Stimulated activated CD8-positive, alpha-beta memory T cell treated with anti-CD3 and anti-CD28 coated beads, Interleukin-2, amount 100 ng/mL, for 48 hours (primary cell): ENCODE data around the gene ITPK1.

Source experiments
- DNase-seq, 2 donors: peaks; one replicate each; pipeline ENCODE4 v3.0.0-alpha.2; 2020; ENCODE audit warnings: low read depth in 2 of 2

The ITPK1 gene

DNA sequence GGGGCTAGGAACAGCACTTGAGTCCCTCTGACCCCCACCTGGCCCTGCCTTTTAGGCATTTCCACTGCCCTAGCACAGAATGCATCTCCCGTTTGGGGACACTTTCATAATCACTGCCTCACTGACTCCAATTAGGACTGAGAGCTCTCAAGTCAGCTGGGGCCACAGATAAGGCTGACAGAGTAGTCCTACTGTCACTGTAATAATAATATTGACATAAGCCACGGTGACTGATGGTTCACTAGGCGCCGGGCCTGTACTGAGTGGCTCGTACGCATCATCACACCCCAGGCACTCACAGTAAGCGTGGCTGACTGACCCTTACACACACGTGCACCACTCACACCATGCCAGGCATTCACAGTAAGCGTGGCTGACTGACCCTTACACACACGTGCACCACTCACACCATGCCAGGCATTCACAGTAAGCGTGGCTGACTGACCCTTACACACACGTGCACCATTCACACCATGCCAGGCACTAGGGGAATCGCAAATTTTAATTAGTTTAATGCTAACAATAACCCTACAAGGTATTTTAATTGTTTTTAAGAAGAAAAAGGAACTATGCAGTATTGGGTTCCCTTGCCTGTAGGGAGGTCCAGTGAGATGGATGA is 105.1 kb downstream of the ITPK1 start:
- DNase-seq: no peak

- DNase-seq: no peak
These were observed 105.6 kb downstream of the ITPK1 start for GRCh38 chr14:93010130-93010499.

DNA sequence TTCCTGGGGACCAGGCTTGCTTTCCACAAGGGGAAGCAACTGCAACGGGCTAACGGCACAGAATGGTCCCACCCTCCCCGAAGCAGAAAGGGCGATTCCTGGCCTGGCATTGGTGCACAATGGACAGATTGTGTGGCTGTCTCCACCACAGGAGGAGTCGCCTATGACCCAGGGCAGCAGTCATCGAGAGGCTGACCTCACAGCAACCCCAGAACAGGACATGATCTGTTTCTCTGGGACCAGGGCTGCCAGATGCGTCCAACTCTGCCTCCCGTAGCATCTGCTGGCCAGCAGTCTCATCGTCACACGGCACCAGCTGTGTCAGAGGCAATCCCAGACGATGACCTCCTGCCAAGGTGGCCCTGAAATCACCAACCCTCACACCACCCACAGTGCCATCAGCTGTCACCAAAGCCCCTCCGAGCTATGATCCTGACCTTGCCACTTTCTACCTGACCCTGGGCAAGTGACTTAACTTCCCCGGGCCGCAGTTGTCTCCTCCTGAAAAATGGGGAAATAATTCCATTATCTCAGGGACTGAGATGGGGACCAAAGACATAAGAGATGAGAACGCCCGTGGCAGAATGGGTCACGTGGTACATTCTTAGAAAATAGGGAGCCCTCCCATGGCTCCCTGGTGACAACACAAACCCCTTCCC is 106.1 kb downstream of the ITPK1 start:
- DNase-seq: no peak

DNA sequence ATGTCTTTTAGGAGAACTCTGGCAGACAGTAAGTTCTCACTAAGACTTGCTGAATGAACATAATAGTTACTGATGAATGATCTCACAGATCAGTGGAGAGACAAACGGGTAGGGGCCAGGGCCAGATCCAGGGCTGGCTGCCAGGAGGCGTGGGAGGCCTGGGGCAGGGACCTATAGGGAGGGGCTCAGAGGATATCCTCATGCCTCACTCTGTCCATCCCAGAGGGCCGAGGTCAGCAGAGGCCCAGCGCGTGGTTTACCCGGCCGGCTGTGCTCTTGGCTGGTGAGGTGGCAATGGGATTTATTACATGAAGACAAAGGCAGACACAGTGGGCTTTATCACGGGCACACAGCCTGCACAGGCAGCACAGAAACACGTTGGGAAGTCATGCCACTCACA is 107.3 kb downstream of the ITPK1 start:
- DNase-seq: no peak

- no peak for DNase-seq
These were observed 108.3 kb downstream of the ITPK1 start for GRCh38 chr14:93007225-93007997.

GRCh38 chr14:93006567-93007051 is 109.1 kb downstream of the ITPK1 start:
- no peak for DNase-seq

- DNase-seq: no peak
These were observed 109.9 kb downstream of the ITPK1 start for GRCh38 chr14:93005838-93006237.

GRCh38 chr14:93005135-93005813 is 110.5 kb downstream of the ITPK1 start:
- DNase-seq: no peak

GRCh38 chr14:93004699-93005082 is 111.0 kb downstream of the ITPK1 start:
- no peak for DNase-seq

- no peak for DNase-seq
These were observed 111.6 kb downstream of the ITPK1 start for GRCh38 chr14:93003945-93004698.

- no peak for DNase-seq
These were observed 112.8 kb downstream of the ITPK1 start for GRCh38 chr14:93002851-93003298.

GRCh38 chr14:93002049-93002448 is 113.7 kb downstream of the ITPK1 start:
- no peak for DNase-seq

GRCh38 chr14:92998946-92999345 is 116.8 kb downstream of the ITPK1 start:
- DNase-seq: no peak

DNA sequence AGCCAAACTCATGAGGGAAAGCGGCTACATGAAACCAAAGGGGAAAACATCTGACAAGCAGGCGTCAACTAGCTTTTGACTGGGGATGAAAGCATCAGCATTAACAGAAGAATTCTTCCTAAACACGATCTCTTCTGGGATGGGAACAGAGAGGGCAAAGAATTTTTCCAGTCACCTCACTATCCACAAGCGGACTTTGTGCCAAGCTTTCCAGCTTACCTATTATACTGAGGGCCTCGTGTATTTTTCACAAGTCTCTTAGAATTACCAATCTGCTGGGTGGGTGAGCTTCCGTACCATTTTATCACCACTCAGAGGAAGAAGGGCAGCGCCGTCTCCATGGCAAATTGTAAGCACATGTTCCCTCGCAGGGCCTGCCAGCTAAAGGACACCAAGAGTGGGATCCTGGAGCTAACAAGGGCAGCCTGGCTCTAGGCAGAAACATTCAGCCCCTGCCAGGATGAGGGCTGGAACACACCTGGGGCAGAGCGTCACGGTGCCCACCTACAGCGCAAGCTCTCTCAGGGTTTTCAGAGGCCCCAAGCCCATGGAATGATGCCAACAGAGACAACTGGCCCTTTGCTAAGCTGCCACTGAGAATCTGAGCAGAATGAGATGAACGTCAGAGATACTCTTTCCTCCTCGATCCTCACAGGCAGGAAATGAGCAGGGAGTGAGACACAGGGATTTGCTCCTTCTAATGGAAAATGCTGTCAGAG is 118.2 kb downstream of the ITPK1 start:
- no peak for DNase-seq

DNA sequence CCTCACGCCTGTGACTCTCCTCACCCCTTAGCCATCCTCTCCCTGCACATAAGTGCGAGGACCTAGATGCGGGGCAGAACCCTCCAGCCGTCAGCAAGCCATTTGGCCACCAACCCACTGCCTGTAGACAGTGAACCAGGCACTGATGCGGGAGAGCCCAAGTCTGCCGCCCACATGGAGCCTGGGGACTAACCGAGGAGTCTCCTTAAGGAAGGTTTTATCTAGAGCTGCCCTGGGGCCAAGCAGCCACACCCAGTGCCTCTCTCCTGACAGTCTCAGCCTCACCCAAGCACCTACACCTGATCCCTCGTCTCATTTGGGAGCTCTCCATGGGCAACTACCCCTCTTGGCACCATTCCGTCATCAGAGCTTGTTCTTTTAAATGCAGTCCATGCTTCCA is 120.1 kb downstream of the ITPK1 start:
- DNase-seq: no peak

DNA sequence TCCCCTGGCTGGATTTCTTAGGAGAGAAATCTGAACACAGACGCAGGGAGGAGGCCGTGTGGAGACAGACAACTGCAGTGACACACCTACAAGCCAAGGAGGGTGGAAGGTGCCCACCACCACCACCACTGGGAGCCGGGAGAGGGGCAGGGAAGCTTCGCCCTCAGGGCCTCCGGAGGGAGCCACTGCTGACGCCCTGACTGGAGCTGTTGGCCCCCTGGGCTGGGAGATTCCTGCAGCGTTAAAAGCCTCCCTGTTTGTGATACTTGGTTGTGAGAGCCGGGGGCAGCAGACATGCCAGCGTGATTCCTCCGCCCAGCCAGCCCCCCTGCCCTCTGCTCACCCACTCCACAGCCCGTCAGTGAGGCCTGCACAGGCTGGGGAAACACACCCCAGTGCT is 120.8 kb downstream of the ITPK1 start:
- DNase-seq: no peak

GRCh38 chr14:92994131-92994676 is 121.5 kb downstream of the ITPK1 start:
- DNase-seq: no peak

- DNase-seq: no peak
These were observed 122.4 kb downstream of the ITPK1 start for GRCh38 chr14:92993302-92993701.

- DNase-seq: no peak
These were observed 124.2 kb downstream of the ITPK1 start for GRCh38 chr14:92991536-92991935.
